ENCODE results near the gene AIRE. TPM values are rescaled to one million over a fixed set of nuclear protein-coding genes. Genes with fewer than 3 reads are reported as not detected.

The AIRE gene
- total RNA-seq, 1 experiment from 2014 or later = not detected

GRCh38 chr21:44263221-44263760, 22.4 kb upstream of the AIRE start:
- CTCF ChIA-PET = no interaction called here
- POLR2A ChIA-PET (ENCODE audit: low non-redundant PET) = no interaction called here
- Histone ChIP-seq H3K4me1 (ENCODE audit: insufficient read depth, low read length, poor library complexity, severe bottlenecking) (no peaks in the 10 kb centered on the region), H3K9me3 (ENCODE audit: low read depth, low read length, poor library complexity, severe bottlenecking) (no peaks in the 10 kb centered on the region), H3K27ac (ENCODE audit: low read depth, low read length, poor library complexity, severe bottlenecking) (no peak overlapping the region), H3K36me3 (ENCODE audit: insufficient read depth, low read length, poor library complexity, severe bottlenecking) (no peaks in the 10 kb centered on the region), H3K27me3 (replicated peaks; ENCODE audit: insufficient read depth, low read depth, low read length, poor library complexity) (no peaks in the 10 kb centered on the region), H3K4me3 (ENCODE audit: low read depth, low read length, poor library complexity, severe bottlenecking) (no peak overlapping the region)
- TF ChIP-seq, protein P1, sequence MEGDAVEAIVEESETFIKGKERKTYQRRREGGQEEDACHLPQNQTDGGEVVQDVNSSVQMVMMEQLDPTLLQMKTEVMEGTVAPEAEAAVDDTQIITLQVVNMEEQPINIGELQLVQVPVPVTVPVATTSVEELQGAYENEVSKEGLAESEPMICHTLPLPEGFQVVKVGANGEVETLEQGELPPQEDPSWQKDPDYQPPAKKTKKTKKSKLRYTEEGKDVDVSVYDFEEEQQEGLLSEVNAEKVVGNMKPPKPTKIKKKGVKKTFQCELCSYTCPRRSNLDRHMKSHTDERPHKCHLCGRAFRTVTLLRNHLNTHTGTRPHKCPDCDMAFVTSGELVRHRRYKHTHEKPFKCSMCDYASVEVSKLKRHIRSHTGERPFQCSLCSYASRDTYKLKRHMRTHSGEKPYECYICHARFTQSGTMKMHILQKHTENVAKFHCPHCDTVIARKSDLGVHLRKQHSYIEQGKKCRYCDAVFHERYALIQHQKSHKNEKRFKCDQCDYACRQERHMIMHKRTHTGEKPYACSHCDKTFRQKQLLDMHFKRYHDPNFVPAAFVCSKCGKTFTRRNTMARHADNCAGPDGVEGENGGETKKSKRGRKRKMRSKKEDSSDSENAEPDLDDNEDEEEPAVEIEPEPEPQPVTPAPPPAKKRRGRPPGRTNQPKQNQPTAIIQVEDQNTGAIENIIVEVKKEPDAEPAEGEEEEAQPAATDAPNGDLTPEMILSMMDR (conservative IDR thresholded peaks at IDR 0.05; ENCODE audit: low read depth, low read length) = no peak
- no TSS peak for BruUV-seq (replicated peaks)
- no peak for DNase-seq (ENCODE audit: low spot score)
- intact Hi-C loops (cut with micrococcal nuclease; ENCODE audit: unreplicated experiment) = no loop called here

GRCh38 chr21:44263768-44264167, 21.9 kb upstream of the AIRE start:
- H3K27me3 ChIP-seq (replicated peaks; ENCODE audit: insufficient read depth, low read depth, low read length, poor library complexity) = no peaks in the 10 kb centered on the region
- H3K4me1 ChIP-seq (ENCODE audit: insufficient read depth, low read length, poor library complexity, severe bottlenecking) = no peaks in the 10 kb centered on the region
- intact Hi-C loops (cut with micrococcal nuclease; ENCODE audit: unreplicated experiment) = no loop called here
- no TSS peak for BruUV-seq (replicated peaks)
- H3K4me3 ChIP-seq (ENCODE audit: low read depth, low read length, poor library complexity, severe bottlenecking) = no peak overlapping the region
- no peak for TF ChIP-seq EZH2 (IDR thresholded peaks at IDR 0.05; ENCODE audit: borderline replicate concordance, low read depth, low read length, poor library complexity, severe bottlenecking)
- TF ChIP-seq, protein P1 (conservative IDR thresholded peaks at IDR 0.05; ENCODE audit: low read depth, low read length) = no peak
- POLR2A ChIA-PET (ENCODE audit: low non-redundant PET) = no interaction called here
- CTCF ChIA-PET = no interaction called here
- no peak for DNase-seq (ENCODE audit: low spot score)
- H3K9me3 ChIP-seq (ENCODE audit: low read depth, low read length, poor library complexity, severe bottlenecking) = no peaks in the 10 kb centered on the region
- no peak overlapping the region for H3K27ac ChIP-seq (ENCODE audit: low read depth, low read length, poor library complexity, severe bottlenecking)
- H3K36me3 ChIP-seq (ENCODE audit: insufficient read depth, low read length, poor library complexity, severe bottlenecking) = no peaks in the 10 kb centered on the region

DNA sequence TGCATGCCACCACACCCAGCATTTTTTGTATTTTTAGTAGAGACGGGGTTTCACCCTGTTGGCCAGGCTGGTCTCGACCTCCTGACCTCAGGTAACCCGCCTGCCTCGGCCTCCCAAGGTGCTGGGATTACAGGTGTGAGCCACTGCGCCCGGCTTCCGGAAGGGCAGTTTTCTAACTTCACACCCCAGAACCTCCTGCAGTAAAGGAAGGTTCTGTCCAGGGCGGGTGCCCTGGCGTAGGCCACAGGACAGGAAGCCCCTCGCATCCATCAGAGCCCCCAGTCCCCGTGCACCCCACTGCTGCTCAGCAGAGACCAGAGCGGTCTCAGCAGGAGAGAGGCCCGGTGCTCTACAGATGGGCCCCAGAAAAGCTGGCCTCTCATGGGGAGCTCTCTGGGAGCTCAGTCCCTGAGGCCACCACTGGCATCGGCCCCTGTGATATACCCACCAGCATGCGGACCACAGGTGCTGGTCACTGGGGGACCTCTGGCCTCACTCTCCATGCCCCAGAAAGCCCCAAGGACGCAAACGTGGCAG, 19.9 kb upstream of the AIRE start:
- no TSS peak for BruUV-seq (replicated peaks)
- CTCF ChIA-PET = no interaction called here

More for the DNA sequence above, 19.9 kb upstream of the AIRE start:
- intact Hi-C loops (cut with micrococcal nuclease; ENCODE audit: unreplicated experiment) = no loop called here
- no peak for DNase-seq (ENCODE audit: low spot score)
- Histone ChIP-seq H3K27me3 (replicated peaks; ENCODE audit: insufficient read depth, low read depth, low read length, poor library complexity) (no peaks in the 10 kb centered on the region), H3K9me3 (ENCODE audit: low read depth, low read length, poor library complexity, severe bottlenecking) (no peaks in the 10 kb centered on the region), H3K4me1 (ENCODE audit: insufficient read depth, low read length, poor library complexity, severe bottlenecking) (no peaks in the 10 kb centered on the region), H3K36me3 (ENCODE audit: insufficient read depth, low read length, poor library complexity, severe bottlenecking) (no peaks in the 10 kb centered on the region), H3K4me3 (ENCODE audit: low read depth, low read length, poor library complexity, severe bottlenecking) (no peak overlapping the region), H3K27ac (ENCODE audit: low read depth, low read length, poor library complexity, severe bottlenecking) (no peak overlapping the region)
- TF ChIP-seq, protein P1 (conservative IDR thresholded peaks at IDR 0.05; ENCODE audit: low read depth, low read length) = no peak
- TF ChIP-seq EZH2 (IDR thresholded peaks at IDR 0.05; ENCODE audit: borderline replicate concordance, low read depth, low read length, poor library complexity, severe bottlenecking) = no peak
- POLR2A ChIA-PET (ENCODE audit: low non-redundant PET) = no interaction called here

Data from A673 (cell line).